ENCODE results near the gene ANKRD33. TPM values are rescaled to one million over a fixed set of nuclear protein-coding genes. Genes with fewer than 3 reads are reported as not detected.
"Not testable (repeated sequence)": the region's sequence is repeated elsewhere in the genome, so short reads cannot be mapped to it uniquely, and the experiment has no call there.

Gene ANKRD33
- total RNA-seq, 2 experiments from 2014 or later = not detected

GRCh38 chr12:51873251-51873994, 14.5 kb upstream of the ANKRD33 start:
- CTCF ChIA-PET = interaction anchor here (0.9 kb wide), 1 partner anchor 12 kb away, joined by 3 read pairs; no protein-coding TSS in a partner anchor
- Mint-ChIP-seq H3K4me1 (no peaks in the 10 kb centered on the region), H3K9me3 (no peaks in the 10 kb centered on the region), H3K27me3 (peaks cover 22% of the 10 kb centered on the region), H3K4me3 (no peak overlapping the region), H3K36me3 (ENCODE audit: low read depth) (no peaks in the 10 kb centered on the region), H3K27ac (no peak overlapping the region)
- POLR2A ChIA-PET = interaction anchor here (0.7 kb wide), 1 partner anchor 454 kb away, joined by 3 read pairs; no protein-coding TSS in a partner anchor
- DNase-seq = no peak

GRCh38 chr12:51874000-51874399, 13.9 kb upstream of the ANKRD33 start:
- no peak overlapping the region for H3K4me3 Mint-ChIP-seq
- POLR2A ChIA-PET = no interaction called here
- H3K27me3 Mint-ChIP-seq = peaks cover 18% of the 10 kb centered on the region
- H3K36me3 Mint-ChIP-seq (ENCODE audit: low read depth) = no peaks in the 10 kb centered on the region
- no peak for DNase-seq
- no peak overlapping the region for H3K27ac Mint-ChIP-seq
- H3K4me1 Mint-ChIP-seq = no peaks in the 10 kb centered on the region
- CTCF ChIA-PET = interaction anchor here (0.9 to 1.9 kb wide), 3 partner anchors 12 to 453 kb away, joined by 3 to 7 read pairs (median 3); no protein-coding TSS in a partner anchor
- H3K9me3 Mint-ChIP-seq = no peaks in the 10 kb centered on the region

GRCh38 chr12:51874486-51874885, 13.4 kb upstream of the ANKRD33 start:
- H3K27me3 Mint-ChIP-seq = peaks cover 18% of the 10 kb centered on the region
- POLR2A ChIA-PET = interaction anchor here (1.0 kb wide), 1 partner anchor 12 kb away, joined by 3 read pairs; no protein-coding TSS in a partner anchor
- CTCF ChIA-PET = interaction anchor here (0.7 to 2.0 kb wide), 10 partner anchors 11 to 453 kb away, joined by 3 to 11 read pairs (median 4); a partner anchor contains a TSS
- DNase-seq = no peak
- no peaks in the 10 kb centered on the region for H3K36me3 Mint-ChIP-seq (ENCODE audit: low read depth)
- no peaks in the 10 kb centered on the region for H3K9me3 Mint-ChIP-seq
- no peaks in the 10 kb centered on the region for H3K4me1 Mint-ChIP-seq
- H3K27ac Mint-ChIP-seq = no peak overlapping the region
- no peak overlapping the region for H3K4me3 Mint-ChIP-seq

GRCh38 chr12:51879102-51879501, 8.8 kb upstream of the ANKRD33 start:
- no peaks in the 10 kb centered on the region for H3K4me1 Mint-ChIP-seq
- no peaks in the 10 kb centered on the region for H3K36me3 Mint-ChIP-seq (ENCODE audit: low read depth)
- H3K9me3 Mint-ChIP-seq = no peaks in the 10 kb centered on the region
- H3K4me3 Mint-ChIP-seq = no peak overlapping the region
- POLR2A ChIA-PET = no interaction called here
- no peak for DNase-seq
- H3K27me3 Mint-ChIP-seq = peaks cover 4% of the 10 kb centered on the region
- H3K27ac Mint-ChIP-seq = no peak overlapping the region
- CTCF ChIA-PET = interaction anchor here (0.6 kb wide), 1 partner anchor 28 kb away, joined by 3 read pairs; no protein-coding TSS in a partner anchor

GRCh38 chr12:51883295-51883694, 4.6 kb upstream of the ANKRD33 start:
- no peak overlapping the region for H3K4me3 Mint-ChIP-seq
- peaks cover 7% of the 10 kb centered on the region for H3K9me3 Mint-ChIP-seq
- H3K27ac Mint-ChIP-seq = no peak overlapping the region
- POLR2A ChIA-PET = no interaction called here
- CTCF ChIA-PET = no interaction called here
- peaks cover 4% of the 10 kb centered on the region for H3K27me3 Mint-ChIP-seq
- DNase-seq = no peak
- H3K36me3 Mint-ChIP-seq (ENCODE audit: low read depth) = peaks cover 8% of the 10 kb centered on the region
- peaks cover 24% of the 10 kb centered on the region for H3K4me1 Mint-ChIP-seq

GRCh38 chr12:51883998-51884675, 3.8 kb upstream of the ANKRD33 start:
- DNase-seq = no peak
- H3K27ac Mint-ChIP-seq = no peak overlapping the region
- H3K9me3 Mint-ChIP-seq = peaks cover 7% of the 10 kb centered on the region
- peaks cover 2% of the 10 kb centered on the region for H3K27me3 Mint-ChIP-seq
- peaks cover 8% of the 10 kb centered on the region for H3K36me3 Mint-ChIP-seq (ENCODE audit: low read depth)
- POLR2A ChIA-PET = no interaction called here
- peaks cover 24% of the 10 kb centered on the region for H3K4me1 Mint-ChIP-seq
- CTCF ChIA-PET = no interaction called here
- no peak overlapping the region for H3K4me3 Mint-ChIP-seq

- Mint-ChIP-seq H3K36me3 (ENCODE audit: low read depth) (peaks cover 8% of the 10 kb centered on the region), H3K27ac (no peak overlapping the region), H3K9me3 (peaks cover 7% of the 10 kb centered on the region), H3K4me1 (peaks cover 24% of the 10 kb centered on the region), H3K27me3 (peaks cover 2% of the 10 kb centered on the region), H3K4me3 (no peak overlapping the region)
- POLR2A ChIA-PET = no interaction called here
- DNase-seq = no peak
- CTCF ChIA-PET = interaction anchor here (1.3 kb wide), 1 partner anchor 91 kb away, joined by 3 read pairs; no protein-coding TSS in a partner anchor
Measured at GRCh38 chr12:51884676-51885229, 3.1 kb upstream of the ANKRD33 start.

- ChIA-PET CTCF (interaction anchor here (0.7 to 2.3 kb wide), 15 partner anchors 10 to 147 kb away, joined by 3 to 17 read pairs (median 4); no protein-coding TSS in a partner anchor), POLR2A (interaction anchor here (1.0 to 1.3 kb wide), 6 partner anchors 11 to 1121 kb away, joined by 3 to 5 read pairs (median 4); partner anchors contain the start of genes EIF4B and NR4A1)
- peak overlapping the region; percentile 78 for H3K27ac Mint-ChIP-seq
- not testable (repeated sequence) for DNase-seq; H3K27me3 Mint-ChIP-seq; H3K36me3 Mint-ChIP-seq (ENCODE audit: low read depth); H3K9me3 Mint-ChIP-seq; H3K4me3 Mint-ChIP-seq
- peaks cover 24% of the 10 kb centered on the region for H3K4me1 Mint-ChIP-seq
Measured at GRCh38 chr12:51885294-51886020, 2.4 kb upstream of the ANKRD33 start.

- CTCF ChIA-PET = interaction anchor here (0.7 to 2.3 kb wide), 17 partner anchors 11 to 146 kb away, joined by 3 to 17 read pairs (median 4); no protein-coding TSS in a partner anchor
- Mint-ChIP-seq H3K4me1 (peaks cover 24% of the 10 kb centered on the region), H3K4me3 (no peak overlapping the region), H3K36me3 (ENCODE audit: low read depth) (peaks cover 8% of the 10 kb centered on the region), H3K9me3 (peaks cover 7% of the 10 kb centered on the region), H3K27me3 (peaks cover 2% of the 10 kb centered on the region), H3K27ac (peak overlapping the region; percentile 78)
- POLR2A ChIA-PET = interaction anchor here (1.0 to 1.3 kb wide), 6 partner anchors 11 to 1120 kb away, joined by 3 to 5 read pairs (median 4); partner anchors contain the start of genes EIF4B and NR4A1
- peak; percentile 70 for DNase-seq
Measured at GRCh38 chr12:51886021-51886710, 1.7 kb upstream of the ANKRD33 start.

GRCh38 chr12:51888316-51889215, 663 bp downstream of the ANKRD33 start:
- CTCF ChIA-PET = interaction anchor here (1.6 kb wide), 1 partner anchor 86 kb away, joined by 3 read pairs; no protein-coding TSS in a partner anchor
- DNase-seq = no peak
- Mint-ChIP-seq H3K4me3 (no peak overlapping the region), H3K27me3 (peaks cover 4% of the 10 kb centered on the region), H3K27ac (no peak overlapping the region), H3K4me1 (peaks cover 24% of the 10 kb centered on the region), H3K36me3 (ENCODE audit: low read depth) (peaks cover 8% of the 10 kb centered on the region), H3K9me3 (peaks cover 7% of the 10 kb centered on the region)
- POLR2A ChIA-PET = no interaction called here

All from activated CD4-positive, alpha-beta memory T cell treated with anti-CD3 and anti-CD28 coated beads, Interleukin-2, amount 10 ng/mL, durations not matched to agents 7 days and 5 days (primary cell).